OCI-LY3 (cell line): Measurements from ENCODE around the gene TH.
A peak's percentile ranks its signal among the peaks of the same experiment; 100 is the strongest.
"Not testable (repeated sequence)": the region's sequence is repeated elsewhere in the genome, so short reads cannot be mapped to it uniquely, and the experiment has no call there.

Source experiments
- H2AFZ ChIP-seq: fragments of 200-600, 300-600 bp; shearing (Covaris generic); 2 replicates; pipeline ENCODE4 v1.6.0; 2014; ENCODE audit warnings: antibody characterized with exemption, low read depth, low read length
- H3K27ac ChIP-seq: fragments of 200-600, 300-600 bp; sonication (generic); 2 replicates; pipeline ENCODE4 v1.5.1; 2014; ENCODE audit warnings: mild to moderate bottlenecking, low read length, moderate library complexity, mixed read lengths
- H3K27me3 ChIP-seq: fragments of 200-600, 300-600 bp; sonication (generic); 2 replicates; pipeline ENCODE4 v1.6.1; 2014; ENCODE audit warnings: low read depth, low read length, mixed read lengths
- H3K36me3 ChIP-seq: fragments of 200-600, 300-600 bp; sonication (generic); replicated peaks from 2 replicates; pipeline ENCODE3; 2014; ENCODE audit warnings: low read depth, low read length, mixed read lengths
- H3K4me1 ChIP-seq: fragments of 300-600, 200-600 bp; sonication (generic); 2 replicates; pipeline ENCODE4 v1.6.1; 2014; ENCODE audit warnings: low read length, mixed read lengths
- H3K4me2 ChIP-seq: fragments of 200-600, 300-600 bp; sonication (generic); 2 replicates; pipeline ENCODE4 v1.6.1; 2014; ENCODE audit warnings: low read length, mixed read lengths
- H3K4me3 ChIP-seq: fragments of 300-600, 200-600 bp; sonication (generic); 2 replicates; pipeline ENCODE4 v1.5.1; 2014; ENCODE audit warnings: antibody characterized with exemption, mild to moderate bottlenecking, low read length, moderate library complexity
- H3K79me2 ChIP-seq: fragments of 300-600, 200-600 bp; shearing (Covaris generic); 2 replicates; pipeline ENCODE4 v1.6.1; 2014; ENCODE audit warnings: mild to moderate bottlenecking, low read length, mixed read lengths
- H3K9ac ChIP-seq: fragments of 300-600, 200-600 bp; shearing (Covaris generic); 2 replicates; pipeline ENCODE4 v1.6.0; 2014; ENCODE audit warnings: mild to moderate bottlenecking, low read length, moderate library complexity
- H3K9me3 ChIP-seq: fragments of 200-600, 300-600 bp; shearing (Covaris generic); 2 replicates; pipeline ENCODE4 v1.6.1; 2014; ENCODE audit warnings: low read length, mixed read lengths; ENCODE audit not compliant: insufficient read depth
- H4K20me1 ChIP-seq: fragments of 200-600, 300-600 bp; sonication (generic); 2 replicates; pipeline ENCODE4 v1.6.1; 2016; ENCODE audit warnings: low read length, mixed read lengths; ENCODE audit not compliant: insufficient read depth
- CTCF ChIP-seq: fragments of 200-600, 300-600 bp; sonication (generic); IDR thresholded peaks from 2 replicates; pipeline ENCODE4 v1.5.1; 2014; ENCODE audit warnings: antibody characterized with exemption, low read length, low read depth
- EZH2phosphoT487 ChIP-seq: fragments of 200-600 bp; shearing (Covaris generic); IDR thresholded peaks from 2 replicates; pipeline ENCODE4 v1.6.1; 2018; ENCODE audit warnings: antibody characterized with exemption, mixed run types, low read depth

Gene TH

GRCh38 chr11:2126520-2127085 lies 45.0 kb downstream of the TH start:
- no peak overlapping the region for H3K4me3 ChIP-seq
- no peak overlapping the region for H2AFZ ChIP-seq
- H3K4me2 ChIP-seq: no peak overlapping the region
- H3K79me2 ChIP-seq: no peaks in the 10 kb centered on the region
- H4K20me1 ChIP-seq: no peaks in the 10 kb centered on the region
- no peaks in the 10 kb centered on the region; the same call in none of the 2 replicates for H3K27me3 ChIP-seq
- H3K27ac ChIP-seq: no peak overlapping the region
- H3K9ac ChIP-seq: no peak overlapping the region
- no peaks in the 10 kb centered on the region for H3K4me1 ChIP-seq
- no peaks in the 10 kb centered on the region for H3K36me3 ChIP-seq
- no peaks in the 10 kb centered on the region for H3K9me3 ChIP-seq
- TF ChIP-seq CTCF (no peak), EZH2phosphoT487 (no peak)

- H3K4me3 ChIP-seq, H2AFZ ChIP-seq, H3K4me1 ChIP-seq, H3K27me3 ChIP-seq, H3K27ac ChIP-seq, H3K36me3 ChIP-seq, H4K20me1 ChIP-seq, H3K9ac ChIP-seq, H3K4me2 ChIP-seq, H3K9me3 ChIP-seq, H3K79me2 ChIP-seq: not testable (repeated sequence)
Measured at GRCh38 chr11:2124736-2125484, 46.7 kb downstream of the TH start.

- TF ChIP-seq CTCF (no peak; the same call in 1 of the 2 replicates), EZH2phosphoT487 (no peak)
- no peak overlapping the region for H3K27ac ChIP-seq
- no peak overlapping the region for H3K4me3 ChIP-seq
- no peaks in the 10 kb centered on the region for H4K20me1 ChIP-seq
- no peak overlapping the region for H2AFZ ChIP-seq
- H3K4me2 ChIP-seq: no peak overlapping the region
- H3K27me3 ChIP-seq: peaks cover 12% of the 10 kb centered on the region
- H3K9ac ChIP-seq: no peak overlapping the region
- H3K4me1 ChIP-seq: no peaks in the 10 kb centered on the region
- H3K9me3 ChIP-seq: no peaks in the 10 kb centered on the region
- no peaks in the 10 kb centered on the region for H3K36me3 ChIP-seq
- H3K79me2 ChIP-seq: no peaks in the 10 kb centered on the region
Measured at GRCh38 chr11:2123628-2123960, 48.0 kb downstream of the TH start.

GRCh38 chr11:2122907-2123627 lies 48.5 kb downstream of the TH start:
- H2AFZ ChIP-seq: no peak overlapping the region
- TF ChIP-seq EZH2phosphoT487 (no peak), CTCF (peak; percentile 61)
- H3K27me3 ChIP-seq: peaks cover 17% of the 10 kb centered on the region
- H3K4me3 ChIP-seq: no peak overlapping the region
- no peak overlapping the region for H3K4me2 ChIP-seq
- no peak overlapping the region for H3K9ac ChIP-seq
- no peaks in the 10 kb centered on the region for H3K4me1 ChIP-seq
- no peaks in the 10 kb centered on the region for H3K9me3 ChIP-seq
- H4K20me1 ChIP-seq: no peaks in the 10 kb centered on the region
- no peaks in the 10 kb centered on the region for H3K79me2 ChIP-seq
- no peak overlapping the region for H3K27ac ChIP-seq
- no peaks in the 10 kb centered on the region for H3K36me3 ChIP-seq
